Left lung (tissue), 10 donors: ENCODE data around the gene ECD. TPM values are rescaled to one million over a fixed set of nuclear protein-coding genes. Genes with fewer than 3 reads are reported as not detected.

Source experiments
- ATAC-seq: fragments of 200-7000 bp; cut with Tn5 transposase; one replicate; pipeline ENCODE4 v1.9.1; 2020; ENCODE audit warnings: moderate library complexity
- DNase-seq, 4 donors: peaks; one replicate each; pipeline ENCODE4 v3.0.0-alpha.2; 2013 to 2020
- H3K27ac ChIP-seq, 2 donors: fragments of 200-600 bp; sonication (generic) in 1 of 2; one replicate each; pipeline versions ENCODE4 v1.5.0 to v1.8.0; 2020 to 2021
- H3K27me3 ChIP-seq, 2 donors: fragments of 200-600 bp; sonication (generic) in 1 of 2; one replicate each; pipeline versions ENCODE4 v1.5.0 to v1.8.0; 2020 to 2021
- H3K36me3 ChIP-seq, 2 donors: fragments of 200-600 bp; sonication (generic) in 1 of 2; one replicate each; pipeline versions ENCODE4 v1.5.0 to v1.8.0; 2020 to 2021
- H3K4me1 ChIP-seq, 2 donors: fragments of 200-600 bp; one replicate each; pipeline ENCODE4 v1.8.0; 2021
- H3K4me3 ChIP-seq, 2 donors: fragments of 200-600 bp; sonication (generic) in 1 of 2; one replicate each; pipeline versions ENCODE4 v1.5.0 to v1.8.0; 2020 to 2021; ENCODE audit warnings: mild to moderate bottlenecking in 1 of 2
- H3K9me3 ChIP-seq, 2 donors: fragments of 200-600 bp; sonication (generic) in 1 of 2; one replicate each; pipeline versions ENCODE4 v1.5.0 to v1.8.0; 2020 to 2021
- intact Hi-C, 2 donors: fragments of 100-400 bp; cut with DNase I; formaldehyde crosslinking; loops; one replicate each; pipeline versions ENCODE4 v1.11.2 to v1.14.2; 2022
- polyA plus RNA-seq, 6 donors: library from polyadenylated mRNA; unstranded; fragments of 120-200 nt; gene quantifications; one replicate each; pipeline ENCODE4 v1.2.1, GENCODE V29; 2013; ENCODE audit not compliant: insufficient read length in 6 of 6
- total RNA-seq, 2 donors: library from RNA; stranded (reverse); fragmentation: NEBNext Ultra II Directional; extraction: Animal tissue kit (Norgen Biotek cat#: 25700); gene quantifications; one replicate each; pipeline ENCODE4 v1.2.1, GENCODE V29; 2021
- TF ChIP-seq, protein P1 (sequence below), 2 donors: fragments of 200-600 bp; sonication (generic) in 1 of 2; IDR thresholded peaks; one replicate each; pipeline versions ENCODE4 v1.5.0 to v1.8.0; 2021; ENCODE audit warnings: antibody characterized with exemption in 2 of 2
- donor health status: DM: no; HTN: yes; CAD: no.
- donor health status: DM: no; HTN: no; CAD: no.

Gene ECD
- total and polyA plus RNA-seq, 8 donors, result 22.6 to 42.7 (median 36.4) TPM

- Histone ChIP-seq H3K27ac (no peak overlapping the region), H3K9me3 (no peaks in the 10 kb centered on the region), H3K36me3 (peaks cover 0 to 42% of the 10 kb centered on the region in 2 donors), H3K4me1 (peaks cover 6 to 56% of the 10 kb centered on the region in 2 donors), H3K27me3 (no peaks in the 10 kb centered on the region), H3K4me3 (no peak overlapping the region)
- intact Hi-C loops, result no loop called here
- DNase-seq, result no peak
- ATAC-seq, result no peak
- TF ChIP-seq, protein P1, sequence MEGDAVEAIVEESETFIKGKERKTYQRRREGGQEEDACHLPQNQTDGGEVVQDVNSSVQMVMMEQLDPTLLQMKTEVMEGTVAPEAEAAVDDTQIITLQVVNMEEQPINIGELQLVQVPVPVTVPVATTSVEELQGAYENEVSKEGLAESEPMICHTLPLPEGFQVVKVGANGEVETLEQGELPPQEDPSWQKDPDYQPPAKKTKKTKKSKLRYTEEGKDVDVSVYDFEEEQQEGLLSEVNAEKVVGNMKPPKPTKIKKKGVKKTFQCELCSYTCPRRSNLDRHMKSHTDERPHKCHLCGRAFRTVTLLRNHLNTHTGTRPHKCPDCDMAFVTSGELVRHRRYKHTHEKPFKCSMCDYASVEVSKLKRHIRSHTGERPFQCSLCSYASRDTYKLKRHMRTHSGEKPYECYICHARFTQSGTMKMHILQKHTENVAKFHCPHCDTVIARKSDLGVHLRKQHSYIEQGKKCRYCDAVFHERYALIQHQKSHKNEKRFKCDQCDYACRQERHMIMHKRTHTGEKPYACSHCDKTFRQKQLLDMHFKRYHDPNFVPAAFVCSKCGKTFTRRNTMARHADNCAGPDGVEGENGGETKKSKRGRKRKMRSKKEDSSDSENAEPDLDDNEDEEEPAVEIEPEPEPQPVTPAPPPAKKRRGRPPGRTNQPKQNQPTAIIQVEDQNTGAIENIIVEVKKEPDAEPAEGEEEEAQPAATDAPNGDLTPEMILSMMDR (IDR thresholded peaks at IDR 0.05), result no peak
These were observed 4.7 kb downstream of the ECD start for GRCh38 chr10:73163096-73163495.

DNA sequence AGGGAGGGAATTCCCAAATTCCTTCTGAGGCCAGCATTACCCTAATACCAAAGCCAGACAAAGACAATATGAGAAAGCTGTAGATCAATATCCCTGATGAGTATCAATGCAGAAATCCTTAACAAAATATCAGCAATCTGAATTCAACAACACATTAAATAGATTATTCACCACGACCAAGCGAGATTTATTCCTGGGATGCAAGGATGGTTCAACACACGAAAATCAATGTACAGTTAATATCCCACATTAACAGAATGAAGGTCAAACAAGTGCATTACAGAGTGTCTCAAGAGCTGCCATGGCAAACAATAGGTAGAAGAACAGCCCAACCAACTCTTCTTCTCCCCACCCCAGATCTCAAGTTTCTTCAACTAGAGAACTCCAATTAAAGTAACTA lies 6.1 kb downstream of the ECD start:
- Histone ChIP-seq H3K4me3 (no peak overlapping the region), H3K27me3 (no peaks in the 10 kb centered on the region), H3K27ac (no peak overlapping the region), H3K9me3 (no peaks in the 10 kb centered on the region), H3K36me3 (peaks cover 0 to 53% of the 10 kb centered on the region in 2 donors), H3K4me1 (peaks cover 3 to 47% of the 10 kb centered on the region in 2 donors)
- TF ChIP-seq, protein P1 (IDR thresholded peaks at IDR 0.05), result no peak
- intact Hi-C loops, result no loop called here
- DNase-seq, result no peak
- no peak for ATAC-seq

DNA sequence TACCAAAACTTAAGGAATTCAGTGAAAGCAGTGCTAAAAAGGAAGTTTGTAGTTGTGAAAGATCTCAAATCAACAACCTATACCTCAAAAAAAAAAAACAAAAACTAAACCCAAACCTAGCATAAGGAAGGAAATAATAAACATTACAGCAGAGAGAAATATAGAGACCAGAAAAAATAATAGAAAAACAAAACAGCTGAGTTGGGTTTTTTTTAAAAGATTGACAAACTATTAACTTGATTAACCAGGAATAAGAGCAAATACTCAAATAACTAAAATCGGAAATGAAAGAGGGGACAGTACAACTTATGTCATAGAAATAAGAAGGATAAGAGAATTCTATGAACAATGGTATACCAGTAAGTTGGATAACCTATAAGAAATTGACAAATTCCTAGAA lies 6.7 kb downstream of the ECD start:
- Histone ChIP-seq H3K36me3 (peaks cover 0 to 59% of the 10 kb centered on the region in 2 donors), H3K9me3 (no peaks in the 10 kb centered on the region), H3K4me1 (peaks cover 1 to 41% of the 10 kb centered on the region in 2 donors), H3K27ac (no peak overlapping the region), H3K4me3 (no peak overlapping the region), H3K27me3 (no peaks in the 10 kb centered on the region)
- intact Hi-C loops, result no loop called here
- TF ChIP-seq, protein P1 (IDR thresholded peaks at IDR 0.05), result no peak
- DNase-seq, result no peak
- no peak for ATAC-seq

DNA sequence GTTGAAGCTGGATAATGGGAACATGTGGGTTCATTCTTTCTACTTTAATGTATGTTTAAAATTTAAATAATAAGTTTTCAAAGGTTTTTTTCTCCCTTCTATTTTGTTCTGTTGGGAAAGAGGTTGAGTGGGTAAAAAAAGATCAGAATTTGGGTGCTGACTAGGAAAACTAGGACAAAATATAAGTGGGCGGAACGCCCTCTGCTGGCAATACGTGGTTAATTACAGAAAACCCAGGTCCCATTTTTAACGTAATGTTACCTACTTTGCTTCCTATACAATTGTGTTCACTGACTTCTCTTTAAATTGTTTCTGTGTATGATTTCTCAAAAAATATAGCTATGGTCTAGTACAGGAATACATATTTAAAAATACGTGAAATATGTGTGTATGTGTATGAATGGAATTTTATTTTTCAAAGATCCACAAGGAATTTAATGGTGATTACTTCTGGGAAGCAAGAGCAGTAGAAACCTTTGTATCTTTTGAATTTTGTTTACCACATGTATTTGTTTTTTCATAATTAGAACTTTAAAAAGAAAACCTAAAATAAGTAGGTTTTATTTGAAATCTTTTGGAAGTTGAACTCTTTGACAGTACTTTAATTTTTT lies 8.7 kb downstream of the ECD start:
- Histone ChIP-seq H3K4me1 (peaks cover 0 to 28% of the 10 kb centered on the region in 2 donors), H3K9me3 (no peaks in the 10 kb centered on the region), H3K4me3 (no peak overlapping the region), H3K27ac (no peak overlapping the region), H3K36me3 (peaks cover 0 to 79% of the 10 kb centered on the region in 2 donors), H3K27me3 (no peaks in the 10 kb centered on the region)
- DNase-seq (peak in 3 of 4 donors; percentile 31 to 64 (median 34)), ATAC-seq (peak; percentile 66)
- TF ChIP-seq, protein P1 (IDR thresholded peaks at IDR 0.05), result peak; percentile 71 to 74
- intact Hi-C loops, result no loop called here

DNA sequence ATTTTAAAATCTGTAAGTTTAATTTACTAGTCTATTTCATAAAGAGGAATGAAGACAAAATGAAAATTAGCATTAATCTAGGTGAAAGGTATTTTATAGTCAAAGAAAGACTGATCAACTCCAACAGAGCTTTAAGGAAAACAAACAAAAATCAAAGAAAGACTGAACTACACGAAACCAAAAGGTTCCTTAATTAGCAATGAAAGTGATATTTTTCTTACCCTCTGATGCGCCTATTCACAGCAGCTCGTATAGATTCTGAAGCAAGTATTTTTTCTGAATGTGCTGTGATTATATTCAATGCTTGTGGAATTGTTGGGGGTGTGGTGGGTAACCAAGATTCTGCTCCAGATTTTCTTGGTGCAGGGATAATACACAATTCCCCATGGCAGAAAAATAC lies 11.8 kb downstream of the ECD start:
- Histone ChIP-seq H3K36me3 (peaks cover 0 to 83% of the 10 kb centered on the region in 2 donors), H3K9me3 (no peaks in the 10 kb centered on the region), H3K4me3 (no peak overlapping the region), H3K27me3 (no peaks in the 10 kb centered on the region), H3K27ac (no peak overlapping the region), H3K4me1 (no peaks in the 10 kb centered on the region)
- TF ChIP-seq, protein P1 (IDR thresholded peaks at IDR 0.05), result no peak
- ATAC-seq (no peak), DNase-seq (no peak)
- intact Hi-C loops, result no loop called here
